HFFc6 (cell line): ENCODE results near the gene TECPR2. TPM values are rescaled to one million over a fixed set of nuclear protein-coding genes. Genes with fewer than 3 reads are reported as not detected.

Source experiments
- DNase-seq: peaks from one replicate; pipeline ENCODE4 v3.0.0-alpha.2; 2018
- H3K27ac Mint-ChIP-seq: 2 replicates; pipeline ENCODE4 v1.8.0; 2020; ENCODE audit warnings: mild to moderate bottlenecking, mixed read lengths
- H3K27me3 Mint-ChIP-seq: 2 replicates; pipeline ENCODE4 v1.8.0; 2021; ENCODE audit warnings: mild to moderate bottlenecking, moderate library complexity, mixed read lengths; ENCODE audit not compliant: insufficient read depth
- H3K36me3 Mint-ChIP-seq: 2 replicates; pipeline ENCODE4 v1.8.0; 2021; ENCODE audit warnings: low read depth, mixed read lengths
- H3K4me1 Mint-ChIP-seq: 2 replicates; pipeline ENCODE4 v1.8.0; 2020; ENCODE audit warnings: low read depth, mixed read lengths
- H3K4me3 Mint-ChIP-seq: 2 replicates; pipeline ENCODE4 v1.8.0; 2020; ENCODE audit warnings: mild to moderate bottlenecking, moderate library complexity, mixed read lengths
- H3K9me3 Mint-ChIP-seq: 2 replicates; pipeline ENCODE4 v1.8.0; 2020; ENCODE audit warnings: mild to moderate bottlenecking, mixed read lengths
- total RNA-seq, 6 experiments: library from RNA; stranded (reverse); fragmentation: NEBNext Ultra II Directional; extraction: Animal tissue kit (Norgen Biotek cat#: 25700); gene quantifications; 2 replicates in 1 of 6; 3 replicates in 5 of 6; pipeline ENCODE4 v1.2.3, GENCODE V29; 2021
- TF ChIP-seq, protein P1 (sequence below): fragments of 200-600 bp; sonication (generic); IDR thresholded peaks from 2 replicates; pipeline ENCODE4 v1.5.0; 2021; ENCODE audit warnings: antibody characterized with exemption, mild to moderate bottlenecking

The TECPR2 gene
- total RNA-seq, 6 experiments from 2014 or later, result 22.0 to 29.6 (median 26.4) TPM

DNA sequence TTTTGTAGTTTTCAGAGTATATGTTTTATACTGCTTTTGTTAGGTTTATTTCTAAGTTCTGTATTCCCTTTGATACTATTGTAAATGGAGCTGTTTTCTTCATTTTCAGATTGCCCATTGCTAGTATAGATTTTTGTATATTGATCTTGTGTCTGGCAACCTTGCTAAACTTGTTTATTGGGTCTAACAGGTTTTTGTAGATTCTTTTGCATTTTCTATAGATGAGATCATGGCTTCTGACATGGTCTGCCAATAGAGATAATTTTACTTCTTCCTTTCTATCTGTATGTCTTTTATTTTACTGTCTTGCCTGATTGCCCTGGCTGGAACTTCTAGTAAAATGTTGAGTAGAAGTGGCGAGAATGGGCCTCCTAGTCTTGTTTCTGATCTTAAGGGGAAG lies 106.5 kb downstream of the TECPR2 start:
- peaks cover 52% of the 10 kb centered on the region for H3K36me3 Mint-ChIP-seq
- H3K9me3 Mint-ChIP-seq, result peaks cover 13% of the 10 kb centered on the region
- H3K27me3 Mint-ChIP-seq, result no peaks in the 10 kb centered on the region
- no peak overlapping the region for H3K4me3 Mint-ChIP-seq
- DNase-seq, result no peak
- H3K27ac Mint-ChIP-seq, result no peak overlapping the region
- TF ChIP-seq, protein P1, sequence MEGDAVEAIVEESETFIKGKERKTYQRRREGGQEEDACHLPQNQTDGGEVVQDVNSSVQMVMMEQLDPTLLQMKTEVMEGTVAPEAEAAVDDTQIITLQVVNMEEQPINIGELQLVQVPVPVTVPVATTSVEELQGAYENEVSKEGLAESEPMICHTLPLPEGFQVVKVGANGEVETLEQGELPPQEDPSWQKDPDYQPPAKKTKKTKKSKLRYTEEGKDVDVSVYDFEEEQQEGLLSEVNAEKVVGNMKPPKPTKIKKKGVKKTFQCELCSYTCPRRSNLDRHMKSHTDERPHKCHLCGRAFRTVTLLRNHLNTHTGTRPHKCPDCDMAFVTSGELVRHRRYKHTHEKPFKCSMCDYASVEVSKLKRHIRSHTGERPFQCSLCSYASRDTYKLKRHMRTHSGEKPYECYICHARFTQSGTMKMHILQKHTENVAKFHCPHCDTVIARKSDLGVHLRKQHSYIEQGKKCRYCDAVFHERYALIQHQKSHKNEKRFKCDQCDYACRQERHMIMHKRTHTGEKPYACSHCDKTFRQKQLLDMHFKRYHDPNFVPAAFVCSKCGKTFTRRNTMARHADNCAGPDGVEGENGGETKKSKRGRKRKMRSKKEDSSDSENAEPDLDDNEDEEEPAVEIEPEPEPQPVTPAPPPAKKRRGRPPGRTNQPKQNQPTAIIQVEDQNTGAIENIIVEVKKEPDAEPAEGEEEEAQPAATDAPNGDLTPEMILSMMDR, result no peak
- H3K4me1 Mint-ChIP-seq, result no peaks in the 10 kb centered on the region

DNA sequence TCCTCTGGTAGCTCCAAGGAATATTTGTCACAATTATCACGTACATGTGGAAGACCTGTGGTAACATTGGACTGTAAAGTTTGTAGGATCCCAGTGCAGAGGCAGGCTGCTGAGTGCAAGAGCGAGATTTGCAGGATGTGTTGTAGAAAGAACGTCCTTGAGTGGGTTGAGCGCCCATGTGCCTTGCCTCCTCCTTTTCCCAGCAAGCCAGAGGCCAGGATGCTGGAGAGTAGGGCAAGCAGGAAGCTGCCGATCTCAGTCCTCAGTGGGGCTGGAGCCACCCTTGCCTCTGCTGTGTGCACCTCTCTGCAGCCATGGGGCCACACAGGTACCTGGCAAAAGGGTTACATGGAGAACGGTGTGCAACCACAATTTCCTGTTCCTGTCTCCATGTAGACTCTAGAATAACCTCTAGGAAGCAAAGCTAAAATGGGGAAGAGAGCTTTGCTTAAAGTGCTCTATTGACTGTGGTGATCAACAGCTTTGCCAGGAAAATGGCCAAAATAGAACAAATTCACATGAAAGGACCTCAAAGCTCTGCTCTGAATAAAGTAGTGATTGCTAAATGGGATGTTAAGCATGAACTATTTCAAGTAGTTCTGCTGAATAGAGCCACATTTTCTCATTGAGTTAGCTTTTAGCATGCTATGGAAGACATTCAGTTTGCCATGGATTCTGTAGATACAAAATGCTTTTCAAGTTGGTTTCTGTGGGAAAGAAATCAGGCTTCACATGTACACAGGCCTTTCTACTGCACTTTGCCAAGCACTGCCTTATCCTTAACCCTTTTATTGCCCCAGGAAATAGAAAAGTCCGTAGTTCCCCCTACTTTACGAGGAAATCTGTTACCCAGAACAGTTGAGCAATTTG lies 109.4 kb downstream of the TECPR2 start:
- DNase-seq, result no peak
- TF ChIP-seq, protein P1, result no peak
- Mint-ChIP-seq H3K4me1 (no peaks in the 10 kb centered on the region; the same call in 1 of the 2 replicates), H3K4me3 (no peak overlapping the region), H3K9me3 (peaks cover 13% of the 10 kb centered on the region), H3K27ac (no peak overlapping the region), H3K36me3 (peaks cover 38% of the 10 kb centered on the region), H3K27me3 (no peaks in the 10 kb centered on the region)

DNA sequence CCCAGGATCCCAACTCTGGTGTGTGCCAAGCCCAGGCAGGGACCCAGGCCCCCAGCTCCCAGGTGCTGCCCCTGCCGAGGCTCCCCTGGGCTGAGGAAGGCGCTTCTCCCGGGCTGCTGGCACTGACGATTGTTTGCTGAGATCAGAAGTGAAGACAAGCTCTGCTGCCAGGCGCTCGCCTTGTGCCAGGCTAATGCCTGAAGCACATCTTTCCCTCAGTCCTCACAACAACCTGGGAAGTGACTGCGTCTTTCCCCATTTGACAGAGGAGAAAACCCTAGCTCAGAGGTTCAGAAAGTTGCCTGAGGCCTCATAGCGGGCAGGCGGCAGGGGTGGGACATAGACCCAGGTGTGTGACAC lies 110.0 kb downstream of the TECPR2 start:
- no peak overlapping the region for H3K27ac Mint-ChIP-seq
- H3K27me3 Mint-ChIP-seq, result no peaks in the 10 kb centered on the region
- peaks cover 13% of the 10 kb centered on the region for H3K9me3 Mint-ChIP-seq
- peaks cover 32% of the 10 kb centered on the region for H3K36me3 Mint-ChIP-seq
- TF ChIP-seq, protein P1, result no peak
- H3K4me1 Mint-ChIP-seq, result no peaks in the 10 kb centered on the region; the same call in 1 of the 2 replicates
- H3K4me3 Mint-ChIP-seq, result no peak overlapping the region
- no peak for DNase-seq

DNA sequence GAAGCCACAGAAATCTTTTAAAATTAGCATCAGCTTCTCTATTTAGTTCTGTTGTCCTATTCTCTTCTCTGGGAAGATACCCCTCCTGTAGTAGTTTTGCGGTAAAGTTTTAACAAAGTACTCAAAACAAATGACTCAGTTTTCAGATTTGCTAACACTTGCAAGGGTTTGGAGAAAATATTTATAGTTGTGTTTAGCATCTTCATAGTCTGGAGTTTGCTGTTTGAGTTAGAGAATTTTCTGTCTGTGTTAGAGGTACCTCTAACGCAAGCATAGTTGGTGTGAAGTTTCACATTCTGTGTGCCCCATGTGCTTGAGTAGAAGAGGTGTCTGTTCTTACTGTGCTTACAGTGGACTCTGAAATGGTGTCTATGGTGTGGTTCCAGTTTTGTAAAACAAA lies 110.8 kb downstream of the TECPR2 start:
- H3K27me3 Mint-ChIP-seq, result no peaks in the 10 kb centered on the region
- peaks cover 27% of the 10 kb centered on the region for H3K36me3 Mint-ChIP-seq
- H3K4me3 Mint-ChIP-seq, result no peak overlapping the region
- TF ChIP-seq, protein P1, result no peak
- no peak for DNase-seq
- peaks cover 9% of the 10 kb centered on the region for H3K9me3 Mint-ChIP-seq
- no peaks in the 10 kb centered on the region; the same call in 1 of the 2 replicates for H3K4me1 Mint-ChIP-seq
- no peak overlapping the region for H3K27ac Mint-ChIP-seq

DNA sequence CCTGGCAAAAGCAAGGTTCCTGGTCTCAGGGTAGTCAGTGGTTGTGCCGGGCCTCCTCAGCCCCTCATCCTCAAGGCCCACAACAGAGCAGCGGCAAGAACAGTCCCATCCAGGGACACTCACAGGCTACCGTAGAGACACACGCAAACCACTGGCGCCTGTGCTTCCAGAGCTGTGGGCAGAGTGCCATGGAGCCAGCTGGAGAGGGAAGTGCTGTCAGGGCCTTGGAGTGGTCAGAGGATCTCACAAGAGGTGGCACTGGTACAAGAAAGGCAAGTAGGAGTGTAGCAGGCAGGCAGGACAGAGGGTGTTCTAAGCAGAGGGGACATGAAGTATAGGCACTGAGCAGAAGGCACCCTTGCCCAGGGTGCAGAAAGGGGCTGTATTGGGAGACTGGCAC lies 112.2 kb downstream of the TECPR2 start:
- TF ChIP-seq, protein P1, result no peak
- peaks cover 13% of the 10 kb centered on the region for H3K36me3 Mint-ChIP-seq

More for the DNA sequence above, 112.2 kb downstream of the TECPR2 start:
- DNase-seq, result no peak
- Mint-ChIP-seq H3K4me3 (no peak overlapping the region), H3K27me3 (no peaks in the 10 kb centered on the region; the same call in 1 of the 2 replicates), H3K4me1 (no peaks in the 10 kb centered on the region; the same call in 1 of the 2 replicates), H3K9me3 (no peaks in the 10 kb centered on the region), H3K27ac (no peak overlapping the region; the same call in 1 of the 2 replicates)
